ENCODE results near the gene CD8A.

DNA sequence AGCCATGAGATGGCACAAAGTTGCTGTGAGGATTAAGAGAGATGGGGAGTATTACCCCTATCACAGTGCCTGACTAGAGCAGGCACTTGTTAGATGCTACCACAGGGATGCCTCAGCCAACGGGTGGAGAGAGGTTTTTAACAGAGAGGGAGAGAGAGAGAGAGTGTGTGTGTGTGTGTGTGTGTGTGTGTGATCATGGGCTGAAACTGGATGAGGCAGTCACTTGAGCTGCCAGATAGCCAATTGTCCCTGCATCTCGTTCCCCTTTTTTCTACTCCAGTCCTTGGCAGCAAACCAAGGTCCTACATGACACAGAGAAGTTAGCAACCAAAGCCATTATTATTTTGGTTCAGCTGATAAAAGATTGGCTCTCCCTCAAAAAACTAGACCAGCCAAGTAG is 3.0 kb downstream of the CD8A start:
- TF ChIP-seq, protein P1, sequence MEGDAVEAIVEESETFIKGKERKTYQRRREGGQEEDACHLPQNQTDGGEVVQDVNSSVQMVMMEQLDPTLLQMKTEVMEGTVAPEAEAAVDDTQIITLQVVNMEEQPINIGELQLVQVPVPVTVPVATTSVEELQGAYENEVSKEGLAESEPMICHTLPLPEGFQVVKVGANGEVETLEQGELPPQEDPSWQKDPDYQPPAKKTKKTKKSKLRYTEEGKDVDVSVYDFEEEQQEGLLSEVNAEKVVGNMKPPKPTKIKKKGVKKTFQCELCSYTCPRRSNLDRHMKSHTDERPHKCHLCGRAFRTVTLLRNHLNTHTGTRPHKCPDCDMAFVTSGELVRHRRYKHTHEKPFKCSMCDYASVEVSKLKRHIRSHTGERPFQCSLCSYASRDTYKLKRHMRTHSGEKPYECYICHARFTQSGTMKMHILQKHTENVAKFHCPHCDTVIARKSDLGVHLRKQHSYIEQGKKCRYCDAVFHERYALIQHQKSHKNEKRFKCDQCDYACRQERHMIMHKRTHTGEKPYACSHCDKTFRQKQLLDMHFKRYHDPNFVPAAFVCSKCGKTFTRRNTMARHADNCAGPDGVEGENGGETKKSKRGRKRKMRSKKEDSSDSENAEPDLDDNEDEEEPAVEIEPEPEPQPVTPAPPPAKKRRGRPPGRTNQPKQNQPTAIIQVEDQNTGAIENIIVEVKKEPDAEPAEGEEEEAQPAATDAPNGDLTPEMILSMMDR (IDR thresholded peaks at IDR 0.05; ENCODE audit: low read depth, low read length, poor library complexity, severe bottlenecking) = no peak
- TF ChIP-seq EZH2phosphoT487 (IDR thresholded peaks at IDR 0.05; ENCODE audit: borderline replicate concordance, low read length) = no peak
